ENCODE measurements around the gene CHST13. TPM values are rescaled to one million over a fixed set of nuclear protein-coding genes. Genes with fewer than 3 reads are reported as not detected.
"Not testable (repeated sequence)": the region's sequence is repeated elsewhere in the genome, so short reads cannot be mapped to it uniquely, and the experiment has no call there.

The CHST13 gene
- total RNA-seq, 4 donors from 2014 or later = 2.8 to 2.9 TPM; not detected in 2

DNA sequence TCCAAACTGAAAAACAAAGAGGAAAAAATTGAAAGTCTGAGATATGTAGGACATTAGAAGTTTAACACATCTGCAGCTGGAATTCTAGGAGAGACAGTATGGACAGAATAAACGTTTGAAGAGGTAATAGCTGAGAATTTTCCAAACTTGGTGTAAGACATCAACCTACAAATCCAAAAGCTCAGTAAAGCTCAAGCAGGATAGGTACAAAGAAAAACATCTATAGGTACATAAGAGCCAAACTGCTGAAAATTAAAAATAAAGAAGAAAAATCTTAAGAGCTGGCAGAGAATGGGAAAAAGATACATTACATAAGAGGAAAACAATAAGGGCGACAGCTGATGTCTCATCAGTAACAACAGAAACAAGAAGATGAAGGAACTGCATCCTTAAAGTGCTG lies 57.6 kb downstream of the CHST13 start:
- no peaks in the 10 kb centered on the region for H3K36me3 ChIP-seq
- TF ChIP-seq POLR2A (IDR thresholded peaks at IDR 0.05) = no peak
- H3K4me1 ChIP-seq = no peaks in the 10 kb centered on the region
- H3K4me3 ChIP-seq = no peak overlapping the region
- H3K9me3 ChIP-seq = no peaks in the 10 kb centered on the region
- DNase-seq = no peak
- no peak overlapping the region for H3K27ac ChIP-seq
- no peaks in the 10 kb centered on the region for H3K27me3 ChIP-seq

DNA sequence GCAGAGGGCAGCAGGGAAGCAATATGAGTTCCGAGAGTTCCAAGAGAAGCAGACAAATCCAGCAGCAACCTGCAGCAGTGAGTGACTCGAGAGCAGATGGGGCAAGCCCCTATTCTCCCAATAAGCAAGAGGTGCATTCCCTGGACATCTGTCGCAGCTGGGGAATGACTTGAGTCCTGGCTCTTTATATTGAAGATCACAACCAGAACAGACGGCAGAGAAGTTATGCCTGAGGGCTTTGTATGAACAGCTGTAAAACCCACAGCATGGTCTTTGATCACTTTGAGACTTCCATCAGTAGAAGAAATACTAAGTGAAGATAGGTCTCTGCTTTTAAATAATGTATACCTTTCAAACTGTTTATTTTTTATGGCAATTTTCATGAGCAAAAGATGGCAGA lies 58.4 kb downstream of the CHST13 start:
- Histone ChIP-seq H3K4me1 (no peaks in the 10 kb centered on the region), H3K27ac (no peak overlapping the region), H3K27me3 (no peaks in the 10 kb centered on the region), H3K36me3 (no peaks in the 10 kb centered on the region), H3K9me3 (no peaks in the 10 kb centered on the region), H3K4me3 (no peak overlapping the region)
- TF ChIP-seq, protein P1, sequence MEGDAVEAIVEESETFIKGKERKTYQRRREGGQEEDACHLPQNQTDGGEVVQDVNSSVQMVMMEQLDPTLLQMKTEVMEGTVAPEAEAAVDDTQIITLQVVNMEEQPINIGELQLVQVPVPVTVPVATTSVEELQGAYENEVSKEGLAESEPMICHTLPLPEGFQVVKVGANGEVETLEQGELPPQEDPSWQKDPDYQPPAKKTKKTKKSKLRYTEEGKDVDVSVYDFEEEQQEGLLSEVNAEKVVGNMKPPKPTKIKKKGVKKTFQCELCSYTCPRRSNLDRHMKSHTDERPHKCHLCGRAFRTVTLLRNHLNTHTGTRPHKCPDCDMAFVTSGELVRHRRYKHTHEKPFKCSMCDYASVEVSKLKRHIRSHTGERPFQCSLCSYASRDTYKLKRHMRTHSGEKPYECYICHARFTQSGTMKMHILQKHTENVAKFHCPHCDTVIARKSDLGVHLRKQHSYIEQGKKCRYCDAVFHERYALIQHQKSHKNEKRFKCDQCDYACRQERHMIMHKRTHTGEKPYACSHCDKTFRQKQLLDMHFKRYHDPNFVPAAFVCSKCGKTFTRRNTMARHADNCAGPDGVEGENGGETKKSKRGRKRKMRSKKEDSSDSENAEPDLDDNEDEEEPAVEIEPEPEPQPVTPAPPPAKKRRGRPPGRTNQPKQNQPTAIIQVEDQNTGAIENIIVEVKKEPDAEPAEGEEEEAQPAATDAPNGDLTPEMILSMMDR (IDR thresholded peaks at IDR 0.05) = no peak
- TF ChIP-seq POLR2A (IDR thresholded peaks at IDR 0.05) = no peak
- no peak for DNase-seq

DNA sequence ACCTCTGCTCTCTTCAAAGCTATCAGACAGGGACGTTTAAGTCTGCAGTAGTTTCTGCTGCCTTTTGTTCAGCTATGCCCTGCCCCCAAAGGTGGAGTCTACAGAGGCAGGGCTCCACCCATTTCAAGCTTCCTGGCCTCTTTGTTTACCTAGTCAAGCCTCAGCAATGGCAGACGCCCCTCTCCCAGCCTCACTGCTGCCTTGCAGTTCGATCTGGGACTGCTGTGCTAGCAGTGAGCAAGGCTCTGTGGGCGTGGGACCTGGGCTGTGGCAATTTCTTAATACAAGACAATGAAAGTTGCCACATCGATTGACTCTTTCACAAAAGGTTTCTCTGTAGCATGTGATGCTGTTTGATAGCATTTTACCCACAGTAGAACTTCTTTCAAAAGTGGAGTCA lies 67.6 kb downstream of the CHST13 start:
- H3K4me1 ChIP-seq, H3K36me3 ChIP-seq, H3K27ac ChIP-seq, H3K9me3 ChIP-seq, H3K27me3 ChIP-seq, DNase-seq, H3K4me3 ChIP-seq: not testable (repeated sequence)

Small RNA genes within 50 kb of the gene (small RNA-seq; reads per million reads assigned to genes)
- gene RNA5SP138 = 0 to 0.12 reads per million in 2 donors

Other genes with a start within 250 kb of the CHST13 start
- 10 to 100 TPM in 1 of 4 donors, 1 to 10 TPM in 3; 3.3 to 10.9 (median 9.4) TPM for gene KLF15, start 166.7 kb upstream of the CHST13 start, total RNA-seq
- gene CFAP100, start 129.2 kb upstream of the CHST13 start, total RNA-seq = not detected
- 10 to 100 TPM; 44.1 to 99.8 (median 67.5) TPM for gene ZXDC, start 48.3 kb upstream of the CHST13 start, total RNA-seq
- not detected for gene UROC1, start 6.4 kb upstream of the CHST13 start, total RNA-seq
- gene C3orf22, start 34.8 kb downstream of the CHST13 start, total RNA-seq = not detected
- gene TXNRD3, start 131.0 kb downstream of the CHST13 start, total RNA-seq = 10 to 100 TPM in 1 of 4 donors, 1 to 10 TPM in 3; 1.4 to 11.6 (median 2.8) TPM
- gene CHCHD6, start 180.1 kb downstream of the CHST13 start, total RNA-seq = 10 to 100 TPM in 1 of 4 donors, 1 to 10 TPM in 3; 2.4 to 44.6 (median 5.1) TPM

Data from Peyer's patch (tissue), 4 donors.